GM18870 (cell line): ENCODE data around the gene BICRAL.
A peak's percentile ranks its signal among the peaks of the same experiment; 100 is the strongest.

ENCODE experiments used
- ATAC-seq: cut with Tn5 transposase; IDR thresholded peaks from one replicate; pipeline ENCODE4 v1.9.1; 2021; ENCODE audit warnings: moderate library complexity; ENCODE audit not compliant: unreplicated experiment

The BICRAL gene

DNA sequence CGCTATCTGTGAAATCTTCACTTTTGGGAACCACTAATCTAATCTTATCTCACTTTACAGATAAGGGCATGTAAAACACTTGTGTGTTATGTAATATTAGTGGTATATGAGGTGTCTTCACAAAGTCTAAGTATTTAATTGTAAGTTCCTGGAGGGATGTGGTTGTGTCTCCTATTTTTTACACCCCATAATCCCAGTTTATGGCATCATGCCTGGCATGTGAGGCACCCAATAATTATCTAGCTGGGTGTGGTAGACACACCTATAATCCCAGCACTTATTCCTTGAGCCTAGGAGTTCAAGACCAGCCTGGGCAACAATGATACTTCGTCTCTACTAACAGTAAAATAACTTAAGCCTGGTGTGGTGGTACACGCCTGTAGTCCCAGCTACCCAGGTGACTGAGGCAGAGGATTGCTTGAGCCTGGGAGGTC, 19.4 kb upstream of the BICRAL start:
- no peak for ATAC-seq

DNA sequence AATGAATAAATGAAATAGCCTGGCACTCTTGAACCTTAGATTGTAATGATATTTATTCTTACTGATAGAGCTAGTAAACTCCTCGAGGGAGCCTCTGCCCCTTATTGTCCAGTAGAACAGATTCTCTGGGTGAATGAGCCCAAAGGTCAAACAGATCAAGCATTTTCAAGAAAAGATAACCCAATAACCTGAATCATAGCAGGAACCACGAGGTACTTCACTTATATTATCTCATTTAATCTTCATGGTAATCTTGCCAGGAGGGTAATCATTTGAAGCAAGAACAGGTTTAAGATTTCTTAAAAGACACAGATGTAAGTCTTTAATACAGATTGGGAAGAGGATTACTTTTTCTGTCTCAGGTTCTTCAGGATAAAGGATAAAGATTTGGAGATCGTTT, 18.9 kb upstream of the BICRAL start:
- ATAC-seq, result no peak

DNA sequence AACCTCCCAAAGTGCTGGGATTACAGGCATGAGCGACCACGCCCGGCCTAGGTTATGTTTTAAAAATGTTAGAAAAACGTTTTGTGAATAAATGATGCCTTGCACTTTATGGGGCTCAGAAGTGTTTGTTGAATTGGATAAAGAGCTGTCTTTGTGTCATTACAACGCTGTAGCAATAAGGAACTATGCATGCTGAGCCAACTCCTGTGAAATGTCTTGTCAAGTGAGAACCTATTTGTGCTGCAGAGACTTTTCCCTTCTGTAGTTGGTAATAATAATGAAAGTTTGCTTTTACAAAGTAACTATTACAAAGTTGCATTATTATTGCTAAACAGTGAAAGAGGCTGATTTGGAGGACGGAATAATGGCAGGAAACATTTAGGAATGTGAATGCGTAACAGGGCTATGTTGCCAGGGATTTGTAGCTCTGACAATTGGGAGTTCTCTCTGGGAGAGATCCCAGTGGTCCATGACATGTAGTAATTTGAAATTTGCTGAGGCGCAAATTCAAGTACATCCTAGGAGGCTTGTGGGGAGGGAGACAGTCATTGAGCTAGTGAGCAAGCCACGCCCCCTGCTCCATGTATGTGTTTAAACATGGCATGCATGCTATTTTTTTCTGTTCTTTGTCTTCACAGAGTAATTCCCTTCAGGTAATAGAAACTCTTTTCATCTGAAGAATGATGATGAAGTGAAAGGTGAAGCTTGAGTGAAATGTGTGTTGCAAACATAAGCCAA, 16.8 kb upstream of the BICRAL start:
- no peak for ATAC-seq

DNA sequence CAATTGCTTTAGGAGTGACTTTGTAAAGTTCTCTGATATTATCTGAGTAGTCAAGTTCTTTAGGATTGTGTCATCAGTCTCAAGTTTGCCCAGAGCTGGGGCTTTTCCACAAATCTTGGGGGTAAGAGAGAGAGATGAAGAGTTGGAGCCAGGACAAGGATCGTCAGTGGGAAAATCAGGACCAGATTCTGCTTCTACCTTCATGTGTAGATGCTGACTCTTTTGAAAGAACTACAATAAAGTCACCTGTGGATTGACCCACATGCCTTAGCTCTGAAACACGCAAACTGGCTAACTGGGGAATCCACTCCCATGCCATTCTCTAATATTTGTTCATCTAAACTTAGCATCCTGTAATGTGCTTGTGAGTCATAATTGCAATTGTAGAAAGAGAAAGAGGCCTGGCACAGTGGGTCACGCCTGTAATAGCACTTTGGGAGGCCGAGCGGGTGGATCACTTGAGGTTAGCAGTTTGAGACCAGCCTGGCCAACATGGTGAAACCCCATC, 15.6 kb upstream of the BICRAL start:
- no peak for ATAC-seq

DNA sequence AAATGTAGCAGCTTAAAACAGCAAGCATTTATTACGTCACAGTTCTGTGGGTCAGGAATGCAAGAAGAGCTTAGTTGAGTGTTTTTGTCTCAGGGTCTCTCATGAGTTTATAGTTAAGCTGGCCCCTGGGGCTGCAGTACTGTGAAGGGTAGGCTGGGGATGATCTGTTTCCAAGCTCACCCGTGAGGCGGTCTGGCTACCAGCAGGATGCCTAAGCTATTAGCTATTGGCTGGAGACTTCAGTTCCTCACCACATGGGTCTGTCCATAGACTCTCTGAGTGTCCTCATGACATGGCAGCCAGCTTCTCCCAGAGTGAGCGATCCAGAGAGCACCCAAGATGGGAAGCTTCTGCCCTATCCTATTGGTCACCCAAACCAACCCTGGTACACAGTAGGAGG, 12.8 kb upstream of the BICRAL start:
- ATAC-seq, result no peak

DNA sequence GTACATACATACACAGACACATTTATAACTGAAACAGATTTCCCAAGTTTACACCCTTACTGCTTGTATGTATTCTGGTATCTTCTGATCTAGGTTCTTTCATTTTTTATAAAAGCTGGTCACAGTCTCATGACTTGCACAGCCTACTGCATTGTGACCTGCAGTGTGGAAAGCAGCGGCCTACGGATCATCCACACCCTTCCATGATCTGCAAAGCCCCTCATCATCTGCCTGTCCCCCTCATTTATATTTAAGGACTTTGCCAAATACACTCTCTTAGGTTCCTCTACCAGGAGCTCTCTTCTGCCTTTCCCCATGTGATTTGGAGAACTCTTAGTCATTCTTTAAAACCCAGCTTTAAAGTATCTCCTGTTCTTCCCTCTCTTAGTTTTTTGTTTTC, 12.0 kb upstream of the BICRAL start:
- no peak for ATAC-seq

DNA sequence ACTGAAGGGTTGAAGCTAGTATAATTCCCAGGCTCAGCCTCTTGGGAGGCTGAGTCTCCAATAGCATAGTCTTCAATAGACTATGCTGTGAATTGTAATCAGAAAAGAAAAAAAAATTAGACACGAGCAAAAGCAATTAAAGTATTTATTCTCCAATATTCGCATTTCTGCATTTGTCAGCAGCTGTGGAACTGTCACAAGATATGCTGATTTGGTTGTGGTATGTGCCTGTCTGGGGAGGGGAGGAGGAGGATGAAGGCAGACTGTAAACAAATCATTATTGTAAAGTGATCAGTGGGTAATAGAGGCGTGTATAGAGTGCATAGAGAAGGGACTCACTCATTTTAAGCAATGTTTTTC, 10.1 kb upstream of the BICRAL start:
- ATAC-seq, result no peak

DNA sequence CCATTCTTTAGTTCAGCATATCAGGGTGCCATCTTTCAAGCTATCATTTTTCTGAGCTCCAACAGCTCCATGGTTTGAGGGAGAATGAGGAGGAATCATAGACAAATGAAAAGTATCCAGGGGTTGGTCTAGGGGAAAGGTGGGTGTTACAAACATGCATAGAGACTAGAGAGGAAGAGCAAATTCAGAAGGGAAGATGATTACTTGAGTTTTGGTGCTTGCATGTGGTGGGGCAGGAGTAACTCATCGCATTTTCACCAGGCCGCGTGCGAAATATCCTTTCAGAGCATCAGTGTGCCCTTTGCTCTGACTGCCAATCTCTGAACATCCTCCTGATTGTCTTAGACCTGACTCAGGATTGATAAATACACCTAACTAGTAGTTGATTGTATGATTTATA, 7.7 kb upstream of the BICRAL start:
- ATAC-seq, result no peak

DNA sequence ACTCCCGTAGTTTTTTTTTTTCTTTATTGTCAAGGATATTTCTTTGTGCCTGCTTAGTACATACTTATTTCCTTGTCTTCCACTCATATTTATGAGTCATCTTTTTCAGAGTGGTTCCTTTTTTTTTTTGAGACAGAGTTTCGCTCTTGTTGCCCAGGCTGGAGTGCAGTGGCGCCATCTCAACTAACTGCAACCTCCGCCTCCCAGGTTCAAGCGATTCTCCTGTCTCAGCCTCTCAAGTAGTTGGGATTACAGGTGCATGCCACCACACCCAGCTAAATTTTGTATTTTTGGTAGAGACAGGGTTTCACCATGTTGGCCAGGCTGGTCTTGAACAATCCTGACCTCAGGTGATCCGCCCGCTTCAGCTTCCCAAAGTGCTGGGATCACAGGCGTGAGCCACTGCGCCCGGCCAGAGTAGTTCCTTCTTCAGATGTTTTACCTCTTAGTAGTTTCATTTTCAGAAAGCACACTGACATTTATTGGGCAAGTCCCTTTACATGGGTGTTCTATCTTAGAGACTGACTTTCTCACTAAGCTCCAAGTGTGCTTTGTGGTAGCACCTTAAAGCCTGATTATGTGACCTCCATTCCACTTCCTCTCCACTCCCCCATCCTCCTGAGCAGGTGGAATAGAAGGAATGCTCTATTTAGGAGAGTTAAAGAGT, 6.9 kb upstream of the BICRAL start:
- ATAC-seq, result peak; percentile 40

DNA sequence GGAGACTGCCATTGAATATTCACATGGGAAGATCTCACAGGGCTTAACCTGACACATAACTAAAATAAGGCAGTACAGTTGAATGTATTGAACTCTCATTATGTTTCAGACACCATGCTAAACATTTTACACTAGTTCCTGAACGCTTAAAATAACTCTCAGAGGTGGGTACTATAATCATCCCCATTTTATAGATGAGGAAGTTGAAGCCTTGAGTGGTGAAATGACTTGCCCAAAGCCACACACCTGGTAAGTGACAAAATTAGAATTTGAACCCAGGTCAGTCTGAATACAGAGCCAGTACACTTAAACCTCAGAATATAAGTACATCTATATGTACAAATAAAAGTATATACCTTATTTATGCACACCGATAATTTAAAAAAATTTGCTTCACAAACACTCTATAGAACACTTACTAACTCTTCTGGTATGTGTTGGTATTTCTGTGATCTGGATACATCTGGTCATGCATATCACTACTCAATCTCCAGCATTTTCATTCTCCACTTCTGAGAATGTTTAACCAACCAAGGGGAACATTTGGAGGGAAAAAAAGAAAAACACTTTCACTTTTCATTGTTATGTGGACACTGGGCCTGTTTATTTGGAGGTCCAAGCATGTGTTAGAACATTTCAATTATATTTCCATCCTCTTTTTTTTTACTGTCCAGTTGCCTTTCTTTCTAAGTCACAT, 4.6 kb upstream of the BICRAL start:
- ATAC-seq, result no peak

DNA sequence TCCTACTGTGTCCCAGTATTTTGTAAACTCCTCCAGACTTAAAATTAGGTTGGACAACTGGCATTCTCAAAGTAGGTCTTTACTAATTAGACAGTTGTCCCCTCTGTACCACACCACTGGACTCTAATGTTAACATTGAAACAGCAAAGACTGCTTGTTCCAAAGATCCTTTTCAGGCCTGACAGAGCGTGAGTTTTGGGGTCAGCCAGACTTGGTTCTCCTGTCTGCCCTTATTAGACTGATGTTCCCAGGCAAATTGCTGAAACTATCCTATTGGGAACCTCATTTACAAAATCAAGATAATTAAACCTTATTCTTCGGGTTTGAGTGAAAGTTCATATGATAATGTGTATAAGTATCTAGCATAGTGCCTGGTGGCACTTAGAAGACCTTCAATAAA, 3.7 kb upstream of the BICRAL start:
- ATAC-seq, result no peak

DNA sequence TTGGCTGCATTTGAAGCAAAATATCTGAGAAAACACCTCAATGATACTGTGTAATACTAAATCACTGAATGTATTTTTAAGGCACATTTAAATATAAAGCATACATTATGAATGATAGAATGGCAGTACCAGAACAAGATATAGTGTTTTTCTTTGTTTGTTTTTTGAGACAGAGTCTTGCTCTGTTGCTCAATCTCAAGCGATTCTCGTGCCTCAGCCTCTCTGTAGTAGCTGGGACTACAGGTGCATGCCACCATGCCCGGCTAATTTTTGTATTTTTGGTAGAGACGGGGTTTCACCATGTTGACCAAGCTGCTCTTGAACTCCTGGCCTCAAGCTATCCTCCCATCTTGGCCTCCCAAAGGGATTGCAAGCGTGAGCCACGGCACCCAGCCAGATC, 2.3 kb upstream of the BICRAL start:
- ATAC-seq, result no peak

DNA sequence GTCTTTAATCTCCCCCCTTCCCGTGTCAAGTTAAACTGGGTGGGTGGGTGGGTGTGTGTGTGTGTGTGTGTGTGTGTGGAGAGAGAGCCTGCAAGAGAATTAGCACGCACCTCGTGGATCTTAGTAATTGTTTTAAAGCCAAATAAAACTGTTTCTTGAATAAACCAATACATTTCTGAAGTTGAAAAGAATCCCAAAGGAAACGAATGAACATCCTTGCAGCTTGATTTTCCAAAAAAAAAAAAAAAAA, 381 bp upstream of the BICRAL start:
- no peak for ATAC-seq

DNA sequence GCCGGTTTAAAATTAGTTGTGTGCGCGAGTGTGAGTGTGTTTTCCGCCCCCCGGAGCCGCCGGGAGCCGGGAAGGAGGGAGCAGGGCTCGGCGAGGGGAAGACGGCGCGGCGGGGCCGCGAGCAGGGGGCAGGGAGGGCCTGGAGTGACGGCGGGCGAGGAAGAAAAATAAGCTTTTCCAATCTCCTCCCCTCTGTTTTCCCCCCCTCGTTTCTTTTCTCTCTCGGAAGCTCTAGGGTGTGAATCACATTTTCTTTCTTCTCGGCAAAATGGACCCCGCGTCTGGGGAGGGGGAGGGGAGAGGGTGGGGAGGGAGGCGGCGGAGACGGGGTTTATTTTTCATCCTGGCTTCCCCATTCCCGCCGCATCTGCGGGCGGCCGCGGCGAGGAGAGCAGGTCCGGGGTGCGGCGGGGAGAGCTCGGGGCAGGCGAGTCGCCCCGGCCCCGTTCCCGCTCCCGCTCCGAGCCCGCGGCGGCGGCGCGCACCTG, 881 bp downstream of the BICRAL start:
- no peak for ATAC-seq

DNA sequence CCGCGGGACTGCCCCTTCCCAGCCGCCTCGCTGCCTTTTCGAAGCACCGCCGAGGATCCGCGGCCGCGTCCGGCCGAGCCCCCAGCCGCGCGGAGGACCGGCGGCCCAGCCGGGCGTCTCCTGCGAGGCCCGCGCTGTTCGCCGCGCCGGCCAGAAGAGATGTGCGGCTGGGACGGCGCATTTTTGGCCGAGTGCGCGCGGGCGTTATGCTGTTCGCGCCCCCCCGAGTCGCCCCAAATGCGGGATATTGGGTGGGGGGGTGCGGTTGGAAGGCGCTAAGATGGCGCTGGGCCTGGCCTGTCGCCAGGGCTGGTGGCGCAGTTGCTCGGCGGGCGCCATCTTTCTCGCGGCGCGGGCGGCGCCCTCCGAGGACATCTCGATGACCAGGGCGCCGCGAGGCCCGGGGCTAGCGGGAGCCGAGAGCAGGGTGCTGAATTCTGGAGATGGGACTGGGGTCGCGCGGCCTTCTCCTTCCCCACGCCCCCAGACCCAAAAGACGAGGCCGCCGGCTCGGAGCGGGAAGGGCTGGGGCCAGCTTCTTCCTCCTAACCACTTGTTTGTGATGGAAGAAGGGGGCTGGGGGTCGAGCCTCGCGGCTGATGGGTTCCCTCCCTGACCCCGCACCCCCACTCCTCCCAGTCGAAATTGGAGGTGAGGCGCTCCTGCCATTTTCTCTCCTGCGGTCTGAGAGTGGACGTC, 1.5 kb downstream of the BICRAL start:
- no peak for ATAC-seq

DNA sequence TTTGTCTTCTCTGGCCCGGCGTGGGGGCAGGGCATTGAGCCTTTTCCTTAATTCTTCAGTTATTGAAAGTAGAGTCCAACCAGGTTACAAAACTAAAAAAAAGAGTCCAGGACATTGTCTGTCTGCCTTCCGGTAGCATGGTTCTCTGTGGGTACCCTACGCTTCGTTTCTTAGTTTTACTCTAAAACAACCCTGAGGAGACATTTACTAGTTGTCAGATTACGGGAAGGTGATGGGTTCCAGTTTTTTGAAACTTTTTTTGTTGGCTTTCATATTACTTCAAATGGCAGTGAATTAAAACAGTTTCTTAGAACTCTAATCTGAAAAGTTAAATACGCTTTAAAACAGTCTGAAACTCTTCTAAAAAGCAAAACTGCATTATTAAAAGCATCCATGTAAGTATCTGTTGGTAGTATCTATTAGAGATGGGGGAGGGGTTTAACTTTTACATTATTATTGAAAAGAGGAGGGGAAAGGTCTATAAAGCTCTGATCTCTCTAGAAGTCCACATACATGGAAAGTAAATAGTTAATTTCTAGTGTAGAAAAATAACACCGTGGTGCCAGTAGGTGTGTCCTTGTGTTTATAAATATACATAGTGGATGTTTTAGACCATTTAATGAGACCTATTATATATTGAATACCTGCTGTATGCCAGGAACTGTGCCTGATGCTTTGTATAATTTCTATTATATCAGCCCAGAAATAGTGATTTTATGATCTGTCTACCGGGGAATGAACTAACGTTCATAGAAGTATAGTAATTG, 2.2 kb downstream of the BICRAL start:
- no peak for ATAC-seq

DNA sequence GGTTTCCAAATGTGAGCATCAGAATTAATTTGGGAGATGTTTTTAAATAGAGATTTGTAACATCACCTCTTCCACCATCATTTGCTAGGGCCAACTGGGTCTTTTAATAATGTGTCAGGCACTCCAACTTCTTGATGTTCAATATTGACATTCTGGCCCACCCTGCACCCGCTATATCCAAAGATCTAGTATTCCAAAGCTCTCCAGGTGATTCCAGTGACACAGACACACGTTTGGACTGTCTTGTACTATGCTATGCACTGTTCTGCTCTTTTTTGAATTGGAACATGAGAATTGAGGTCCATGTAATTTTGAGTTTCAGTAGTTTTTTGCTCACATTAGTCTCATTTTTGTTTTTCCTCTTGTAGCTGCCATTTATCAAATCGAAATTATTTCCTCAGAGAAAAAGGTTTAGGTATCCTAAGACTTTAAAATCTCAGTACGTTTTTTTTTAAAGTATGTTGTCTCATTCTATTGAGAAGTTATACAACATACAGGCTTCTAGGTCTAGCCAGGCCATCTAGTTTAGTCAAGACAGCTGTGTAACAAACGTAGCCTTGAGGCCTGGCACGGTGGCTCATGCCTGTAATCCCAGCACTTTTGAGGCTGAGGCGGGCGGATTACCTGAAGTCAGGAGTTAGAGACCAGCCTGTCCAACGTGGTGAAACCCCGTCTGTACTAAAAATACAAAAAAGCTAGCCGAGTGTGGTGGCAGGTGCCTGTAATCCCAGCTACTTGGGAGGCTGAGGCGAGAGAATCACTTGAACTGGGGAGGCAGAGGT, 3.1 kb downstream of the BICRAL start:
- ATAC-seq, result no peak

DNA sequence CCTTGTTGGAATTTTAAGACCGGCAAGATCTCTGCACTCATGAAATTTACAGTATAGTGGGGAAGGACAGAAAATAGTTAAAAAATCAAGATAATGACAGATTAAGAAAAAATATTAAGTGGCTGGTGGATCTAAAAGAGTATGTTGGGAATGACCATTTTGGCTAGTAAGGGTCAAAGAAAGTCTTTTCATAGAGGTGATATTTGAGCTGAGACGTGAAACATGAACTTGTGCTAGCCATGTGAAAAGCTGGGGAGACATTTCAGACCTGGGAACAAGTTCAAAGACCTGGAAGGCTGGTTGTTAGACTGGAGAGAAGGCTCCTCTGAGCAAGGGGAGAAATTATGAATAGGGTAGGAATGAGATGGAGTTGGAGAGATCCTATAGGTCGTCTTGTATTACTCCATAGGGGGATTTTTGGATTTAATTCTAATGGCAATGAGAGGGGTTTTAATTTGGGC, 4.7 kb downstream of the BICRAL start:
- no peak for ATAC-seq

DNA sequence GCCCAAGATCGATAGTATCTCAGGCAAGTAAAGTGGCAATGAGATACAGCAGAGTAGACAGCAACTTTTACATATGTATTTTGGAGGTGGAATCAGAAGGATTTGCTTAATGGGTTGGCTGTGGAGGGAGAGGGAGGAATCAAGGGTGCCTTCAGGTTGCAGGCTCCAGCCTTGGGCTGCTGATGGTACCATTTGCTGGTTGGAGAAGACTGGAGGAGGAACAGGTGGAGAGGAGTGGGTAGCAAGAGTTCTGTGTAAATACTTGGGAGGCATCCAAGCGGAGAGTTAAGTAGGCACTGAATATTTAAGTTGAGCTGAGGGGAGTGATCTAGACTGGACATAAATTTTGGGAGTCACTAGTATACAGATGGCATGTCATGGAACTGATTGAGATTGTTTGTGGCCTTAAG, 5.2 kb downstream of the BICRAL start:
- ATAC-seq, result no peak

DNA sequence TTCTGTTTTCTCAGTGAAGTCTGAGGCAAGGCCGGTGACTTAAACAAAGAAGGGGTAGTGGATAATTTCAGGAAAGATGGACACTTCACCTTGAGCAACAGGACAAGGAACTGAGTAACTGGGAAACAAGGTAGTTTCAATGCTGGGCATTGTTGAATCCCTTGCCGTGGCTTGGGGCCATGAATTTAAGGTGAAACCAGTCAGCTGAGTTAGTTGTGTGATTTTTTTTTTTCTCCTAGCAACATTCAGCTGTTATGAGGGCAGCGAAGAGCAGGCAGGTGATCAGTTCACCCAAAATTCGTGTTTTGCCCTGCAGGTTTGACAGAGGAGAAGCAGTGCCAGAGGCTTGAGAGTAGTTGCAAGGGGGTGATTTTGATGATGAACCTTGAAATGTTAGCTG, 6.8 kb downstream of the BICRAL start:
- no peak for ATAC-seq
